GM15510 (cell line): Measurements from ENCODE around the gene RHO.

Experiments
- POLR2A ChIP-seq: IDR thresholded peaks from 3 replicates; pipeline ENCODE4 v1.6.1; 2011; ENCODE audit warnings: borderline replicate concordance; ENCODE audit not compliant: insufficient read length; ENCODE audit errors: extremely low read depth

RHO gene

GRCh38 chr3:129528589-129529100, at the start of gene RHO:
Gene RHO, plus strand, starts transcription at chr3:129528639. Its CDS starts 95 bp downstream, at chr3:129528734.
- TF ChIP-seq POLR2A, result no peak

GRCh38 chr3:129481766-129482332, 46.6 kb upstream of the RHO start:
- no peak for TF ChIP-seq POLR2A

- TF ChIP-seq POLR2A, result no peak
These were observed 45.7 kb upstream of the RHO start for GRCh38 chr3:129482721-129483120.

DNA sequence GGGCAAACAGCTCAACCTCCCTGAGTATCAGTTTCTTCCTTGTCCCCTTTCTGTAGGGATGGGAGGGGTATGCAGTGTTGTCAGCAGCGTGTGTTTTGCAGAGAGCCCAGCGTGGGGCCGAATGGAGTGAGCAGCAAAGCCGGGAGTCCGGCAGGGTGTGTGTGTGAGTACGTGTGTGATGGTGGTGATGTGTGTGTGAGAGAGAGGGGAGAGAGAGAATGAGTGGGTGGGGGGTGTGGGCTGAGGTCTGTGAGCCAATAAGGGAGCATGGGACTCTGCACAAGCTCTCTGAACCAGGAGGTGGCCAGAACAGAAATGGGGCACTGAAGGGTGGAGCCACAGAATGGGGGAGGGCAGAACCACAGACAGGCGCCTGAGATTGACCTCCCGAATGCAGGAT, 44.6 kb upstream of the RHO start:
- TF ChIP-seq POLR2A, result no peak

DNA sequence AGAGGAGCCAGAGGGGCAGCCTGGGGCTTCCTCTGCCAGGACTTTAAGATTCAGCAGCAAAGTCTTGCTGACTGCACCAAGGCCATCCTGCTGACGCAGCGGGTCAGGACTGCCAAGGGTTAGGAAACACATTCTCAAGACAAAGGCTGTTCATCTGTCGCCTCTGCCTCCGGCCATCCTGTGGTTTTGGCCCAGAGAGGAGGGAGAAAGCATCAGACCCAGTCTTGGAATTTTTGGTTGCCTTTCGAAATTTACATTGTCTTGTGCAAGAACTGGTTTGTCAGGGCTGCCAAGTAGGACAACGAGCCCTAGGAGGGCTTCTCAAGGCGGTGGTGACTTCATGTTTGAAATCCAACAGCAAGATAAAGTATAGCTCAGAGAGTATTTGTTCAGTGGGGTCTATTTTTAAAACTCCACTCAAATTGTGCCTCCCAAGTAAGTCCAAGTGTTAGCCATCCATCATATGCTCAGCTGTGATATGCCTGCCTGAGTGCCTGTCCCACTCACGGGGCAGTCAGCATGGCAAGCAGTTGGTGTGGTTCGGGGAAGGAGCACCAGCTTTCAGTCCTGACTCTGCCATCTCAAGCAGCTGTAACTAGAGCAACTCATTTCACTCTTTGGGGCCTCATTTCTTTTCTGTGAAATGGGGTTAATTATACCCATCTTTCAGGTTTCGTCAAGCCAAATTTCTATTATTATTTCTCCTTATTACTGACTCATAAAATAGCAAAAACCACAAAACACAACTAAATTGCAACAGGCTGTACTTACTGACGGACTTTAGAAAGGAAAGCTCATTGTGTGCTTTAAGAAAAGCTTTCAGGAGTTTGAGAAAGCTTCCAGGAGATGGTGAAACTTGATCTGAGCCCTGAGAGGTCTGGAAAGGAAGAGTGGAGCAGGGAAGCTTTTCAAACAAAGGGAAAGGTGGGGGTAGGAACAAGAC, 42.4 kb upstream of the RHO start:
- TF ChIP-seq POLR2A, result no peak

GRCh38 chr3:129486664-129487035, 41.8 kb upstream of the RHO start:
- no peak for TF ChIP-seq POLR2A

- TF ChIP-seq POLR2A, result no peak
These were observed 41.1 kb upstream of the RHO start for GRCh38 chr3:129487183-129487867.

- no peak for TF ChIP-seq POLR2A
These were observed 38.2 kb upstream of the RHO start for GRCh38 chr3:129490273-129490675.

DNA sequence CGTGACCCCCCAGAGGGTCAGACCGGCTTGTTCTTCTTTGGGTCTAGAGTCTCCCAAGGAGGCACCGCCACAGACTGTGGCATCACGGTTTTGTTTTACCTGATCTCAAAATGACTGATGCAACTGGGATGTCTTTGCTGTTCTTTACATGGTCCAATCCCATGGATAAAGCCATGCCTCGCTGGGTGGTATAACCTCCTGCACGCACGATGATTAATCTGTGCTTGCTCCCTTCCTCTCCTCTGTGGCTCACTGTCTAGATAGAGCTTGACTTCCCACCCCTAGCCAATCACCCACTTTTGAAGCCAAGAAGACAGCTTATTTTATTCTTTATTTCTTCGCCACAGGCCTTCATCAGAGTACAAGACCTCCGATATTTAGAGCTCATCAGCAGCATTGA, 36.6 kb upstream of the RHO start:
- no peak for TF ChIP-seq POLR2A

DNA sequence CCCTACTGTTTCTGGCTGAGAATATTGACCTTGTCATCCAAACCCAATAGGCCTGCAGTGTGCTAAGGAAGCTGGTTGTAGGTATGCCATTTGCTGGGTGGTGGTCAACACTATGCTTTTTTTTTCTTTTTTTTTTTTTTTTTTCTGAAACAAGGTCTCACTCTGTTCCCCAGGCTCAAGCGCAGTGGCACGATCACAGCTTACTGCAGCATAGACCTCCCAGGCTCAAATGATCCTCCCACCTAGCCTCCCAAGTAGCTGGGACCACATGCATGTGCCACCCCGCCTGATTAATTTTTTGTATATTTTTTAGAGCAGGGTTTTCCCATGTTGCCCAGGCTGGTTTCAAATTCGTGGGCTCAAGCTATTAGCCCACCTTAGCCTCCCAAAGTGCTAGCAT, 35.7 kb upstream of the RHO start:
- no peak for TF ChIP-seq POLR2A

DNA sequence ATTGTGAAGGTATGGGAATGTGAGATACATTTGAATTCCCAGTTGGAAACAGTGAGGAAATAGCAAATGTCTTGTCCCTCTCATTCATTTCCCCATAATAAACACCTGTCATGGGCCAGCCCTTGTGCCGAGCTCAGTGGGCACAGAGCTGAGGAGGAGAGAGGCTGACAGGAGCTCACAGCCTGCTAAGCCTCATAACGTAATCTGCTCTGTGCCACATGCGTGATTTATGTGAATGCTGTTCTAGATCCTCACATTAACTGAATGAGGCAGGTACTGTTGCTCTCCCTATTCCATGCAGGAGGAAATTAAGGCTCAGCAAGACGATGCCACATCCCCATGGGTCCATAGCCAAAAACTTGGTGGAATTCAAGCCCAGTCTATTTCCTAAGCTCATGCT, 35.2 kb upstream of the RHO start:
- TF ChIP-seq POLR2A, result no peak

DNA sequence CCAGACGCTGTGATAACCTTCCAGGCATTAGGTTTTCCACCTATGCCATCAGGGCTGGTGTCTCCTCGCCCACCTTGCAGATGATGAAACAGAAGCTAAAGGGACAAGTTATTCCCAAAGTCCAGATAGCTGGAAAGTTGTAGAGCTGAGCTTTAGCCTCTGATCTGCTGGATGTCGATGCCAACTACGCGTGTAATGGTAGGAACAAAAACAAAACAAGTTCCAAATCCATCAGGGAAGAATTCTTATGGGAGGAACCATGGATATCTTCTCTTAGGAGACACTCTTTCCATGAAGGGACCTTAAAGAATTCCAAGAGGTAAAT, 28.1 kb upstream of the RHO start:
- no peak for TF ChIP-seq POLR2A

GRCh38 chr3:129501630-129502029, 26.8 kb upstream of the RHO start:
- TF ChIP-seq POLR2A, result no peak

- TF ChIP-seq POLR2A, result no peak
These were observed 25.6 kb upstream of the RHO start for GRCh38 chr3:129502641-129503408.
